Keratinocyte (primary cell): ENCODE data around the gene SMAD7. TPM values are rescaled to one million over a fixed set of nuclear protein-coding genes. Genes with fewer than 3 reads are reported as not detected.

ENCODE experiments used
- DNase-seq: peaks from one replicate; pipeline ENCODE4 v3.0.0-alpha.2; 2011; ENCODE audit warnings: low read depth, missing footprints, low spot score
- FAIRE-seq: peaks from 2 replicates; lab custom pipeline; 2011; peaks lifted over from hg19 to GRCh38; lab: Jason Lieb, UNC
- H2AFZ ChIP-seq: 2 replicates; pipeline ENCODE4 v1.6.0; 2012; ENCODE audit warnings: low read length, control low read depth, inconsistent platforms; ENCODE audit not compliant: control insufficient read depth
- H3K27ac ChIP-seq: 2 replicates; pipeline ENCODE4 v1.5.1; 2011; ENCODE audit warnings: low read length; ENCODE audit not compliant: control insufficient read depth, insufficient read depth
- H3K27me3 ChIP-seq: 3 replicates; pipeline ENCODE4 v1.6.0; 2011; ENCODE audit warnings: low read length; ENCODE audit not compliant: control insufficient read depth, insufficient read depth; ENCODE audit errors: extremely low read depth
- H3K36me3 ChIP-seq, 2 experiments: 2 replicates in 1 of 2; 3 replicates in 1 of 2; pipeline ENCODE4 v1.5.1; 2011; ENCODE audit warnings: low read length in 2 of 2, mild to moderate bottlenecking in 1 of 2; ENCODE audit not compliant: control insufficient read depth in 2 of 2, insufficient read depth in 2 of 2; ENCODE audit errors: extremely low read depth in 1 of 2
- H3K4me1 ChIP-seq: 3 replicates; pipeline ENCODE4 v1.5.1; 2011; ENCODE audit warnings: low read length; ENCODE audit not compliant: control insufficient read depth, insufficient read depth; ENCODE audit errors: extremely low read depth
- H3K4me2 ChIP-seq: 3 replicates; pipeline ENCODE4 v1.6.0; 2011; ENCODE audit warnings: low read depth, low read length; ENCODE audit not compliant: control insufficient read depth, insufficient read depth; ENCODE audit errors: extremely low read depth
- H3K4me3 ChIP-seq, 3 experiments: fragments of 200-600 bp in 1 of 3; sonication (generic) in 1 of 3; 2 replicates in 2 of 3; 3 replicates in 1 of 3; pipeline ENCODE4 v1.5.1; 2011 to 2016; ENCODE audit warnings: low read length in 3 of 3, mild to moderate bottlenecking in 3 of 3, control low read depth in 2 of 3, inconsistent platforms in 1 of 3, low read depth in 1 of 3, mixed read lengths in 1 of 3, mixed run types in 1 of 3, moderate library complexity in 1 of 3; ENCODE audit not compliant: control insufficient read depth in 2 of 3, insufficient read depth in 2 of 3; ENCODE audit errors: extremely low read depth in 1 of 3
- H3K79me2 ChIP-seq: 2 replicates; pipeline ENCODE4 v1.6.0; 2012; ENCODE audit warnings: low read length; ENCODE audit not compliant: control insufficient read depth, insufficient read depth
- H3K9ac ChIP-seq: 3 replicates; pipeline ENCODE4 v1.6.0; 2011; ENCODE audit warnings: low read length; ENCODE audit not compliant: control insufficient read depth, insufficient read depth; ENCODE audit errors: extremely low read depth
- H3K9me1 ChIP-seq: 3 replicates; pipeline ENCODE4 v1.6.0; 2011; ENCODE audit warnings: low read length; ENCODE audit not compliant: control insufficient read depth, insufficient read depth; ENCODE audit errors: extremely low read depth
- H3K9me3 ChIP-seq: 2 replicates; pipeline ENCODE4 v1.5.1; 2012; ENCODE audit warnings: low read depth, low read length; ENCODE audit not compliant: control insufficient read depth
- H4K20me1 ChIP-seq: 3 replicates; pipeline ENCODE4 v1.6.0; 2011; ENCODE audit warnings: low read length; ENCODE audit not compliant: control insufficient read depth, insufficient read depth; ENCODE audit errors: extremely low read depth
- EZH2 ChIP-seq: IDR thresholded peaks from one replicate; pipeline ENCODE4 v1.6.1; 2012; ENCODE audit warnings: inconsistent platforms, mild to moderate bottlenecking, low read length, moderate library complexity
- dilution Hi-C: fragments of 300-500 bp; cut with MboI; formaldehyde crosslinking; loops from one replicate; pipeline ENCODE4 v1.7.0; 2020; ENCODE audit warnings: low sequenced_read_pairs; ENCODE audit not compliant: extremely low pct_ligation_motif_present
- polyA plus RNA-seq, 5 experiments: library from polyadenylated mRNA; depleted of rRNA in 3 of 5; stranded (reverse) in 3 of 5; stranded (forward) in 1 of 5; unstranded in 1 of 5; fragments of >200 nt; gene quantifications; 1 replicate in 1 of 5; 2 replicates in 3 of 5; 3 replicates in 1 of 5; pipeline versions ENCODE4 v1.2.1 to v1.2.3, GENCODE V29; 2011 to 2012; ENCODE audit warnings: missing spikeins in 2 of 5, low read depth in 1 of 5, low replicate concordance in 1 of 5
- TF ChIP-seq, protein P1 (sequence below), 3 experiments: IDR thresholded peaks in 1 of 3; conservative IDR thresholded peaks in 1 of 3; optimal IDR thresholded peaks in 1 of 3; 2 replicates in 2 of 3; 3 replicates in 1 of 3; pipeline versions ENCODE3 to v1.5.1; 2011; ENCODE audit warnings: low read length in 3 of 3, mild to moderate bottlenecking in 3 of 3, moderate library complexity in 2 of 3, control low read depth in 1 of 3, inconsistent platforms in 1 of 3; ENCODE audit not compliant: insufficient read depth in 2 of 3; ENCODE audit errors: extremely low read depth in 1 of 3

SMAD7 gene
- polyA plus RNA-seq, 1 donor (not counting 4 experiments of a cell fraction or from before 2014, with no cell fraction given), result 9.5 TPM

DNA sequence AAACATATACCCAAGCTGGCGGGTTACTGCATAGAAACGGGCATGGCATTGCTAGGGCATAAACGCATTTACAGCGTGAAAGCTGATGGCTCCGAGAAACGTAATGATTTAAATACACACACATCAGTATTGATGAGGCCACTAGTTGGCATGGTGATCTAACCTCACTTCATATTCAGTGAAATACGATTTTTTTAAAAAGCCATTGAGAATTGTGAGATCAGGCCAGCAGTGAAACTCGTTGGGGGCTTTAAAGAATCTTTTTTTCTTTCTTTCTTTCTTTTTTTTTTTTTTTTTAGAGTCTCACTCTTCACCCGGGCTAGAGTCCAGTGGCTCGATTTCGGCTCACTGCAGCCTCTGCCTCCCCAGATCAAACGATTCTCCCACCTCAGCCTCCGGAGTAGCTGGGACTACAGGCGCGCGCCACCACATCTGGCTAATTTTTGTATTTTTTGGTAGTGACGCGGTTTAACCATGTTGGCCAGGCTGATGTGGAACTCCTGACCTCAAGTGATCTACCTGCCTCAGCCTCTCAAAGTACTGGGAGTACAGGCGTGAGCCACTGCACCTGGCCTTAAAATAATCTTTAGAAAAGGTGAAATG is 2.4 kb upstream of the SMAD7 start:
- peak overlapping the region; percentile 97 for H3K27ac ChIP-seq
- no peaks in the 10 kb centered on the region for H3K27me3 ChIP-seq
- FAIRE-seq (no peak), DNase-seq (no peak)
- H3K36me3 ChIP-seq, result peaks cover 0 to 2% of the 10 kb centered on the region in 2 experiments
- H2AFZ ChIP-seq, result peak overlapping the region; percentile 81
- H4K20me1 ChIP-seq, result peaks cover 5% of the 10 kb centered on the region
- peaks cover 34% of the 10 kb centered on the region for H3K79me2 ChIP-seq
- peak overlapping the region; percentile 96 for H3K9ac ChIP-seq
- peaks cover 48% of the 10 kb centered on the region for H3K4me1 ChIP-seq
- no peaks in the 10 kb centered on the region for H3K9me1 ChIP-seq
- dilution Hi-C loops, result no loop called here
- no peaks in the 10 kb centered on the region for H3K9me3 ChIP-seq
- H3K4me2 ChIP-seq, result peak overlapping the region; percentile 86
- no peak for TF ChIP-seq EZH2
- TF ChIP-seq, protein P1, sequence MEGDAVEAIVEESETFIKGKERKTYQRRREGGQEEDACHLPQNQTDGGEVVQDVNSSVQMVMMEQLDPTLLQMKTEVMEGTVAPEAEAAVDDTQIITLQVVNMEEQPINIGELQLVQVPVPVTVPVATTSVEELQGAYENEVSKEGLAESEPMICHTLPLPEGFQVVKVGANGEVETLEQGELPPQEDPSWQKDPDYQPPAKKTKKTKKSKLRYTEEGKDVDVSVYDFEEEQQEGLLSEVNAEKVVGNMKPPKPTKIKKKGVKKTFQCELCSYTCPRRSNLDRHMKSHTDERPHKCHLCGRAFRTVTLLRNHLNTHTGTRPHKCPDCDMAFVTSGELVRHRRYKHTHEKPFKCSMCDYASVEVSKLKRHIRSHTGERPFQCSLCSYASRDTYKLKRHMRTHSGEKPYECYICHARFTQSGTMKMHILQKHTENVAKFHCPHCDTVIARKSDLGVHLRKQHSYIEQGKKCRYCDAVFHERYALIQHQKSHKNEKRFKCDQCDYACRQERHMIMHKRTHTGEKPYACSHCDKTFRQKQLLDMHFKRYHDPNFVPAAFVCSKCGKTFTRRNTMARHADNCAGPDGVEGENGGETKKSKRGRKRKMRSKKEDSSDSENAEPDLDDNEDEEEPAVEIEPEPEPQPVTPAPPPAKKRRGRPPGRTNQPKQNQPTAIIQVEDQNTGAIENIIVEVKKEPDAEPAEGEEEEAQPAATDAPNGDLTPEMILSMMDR (optimal IDR thresholded peaks at IDR 0.05 in 1 of 3, IDR thresholded peaks at IDR 0.05 in 1 of 3, conservative IDR thresholded peaks at IDR 0.05 in 1 of 3; ENCODE audit: extremely low read depth in 1 of 3, insufficient read depth in 2 of 3, low read length in 3 of 3), result no peak
- H3K4me3 ChIP-seq, result peak overlapping the region; percentile 52 to 79 (median 78)

DNA sequence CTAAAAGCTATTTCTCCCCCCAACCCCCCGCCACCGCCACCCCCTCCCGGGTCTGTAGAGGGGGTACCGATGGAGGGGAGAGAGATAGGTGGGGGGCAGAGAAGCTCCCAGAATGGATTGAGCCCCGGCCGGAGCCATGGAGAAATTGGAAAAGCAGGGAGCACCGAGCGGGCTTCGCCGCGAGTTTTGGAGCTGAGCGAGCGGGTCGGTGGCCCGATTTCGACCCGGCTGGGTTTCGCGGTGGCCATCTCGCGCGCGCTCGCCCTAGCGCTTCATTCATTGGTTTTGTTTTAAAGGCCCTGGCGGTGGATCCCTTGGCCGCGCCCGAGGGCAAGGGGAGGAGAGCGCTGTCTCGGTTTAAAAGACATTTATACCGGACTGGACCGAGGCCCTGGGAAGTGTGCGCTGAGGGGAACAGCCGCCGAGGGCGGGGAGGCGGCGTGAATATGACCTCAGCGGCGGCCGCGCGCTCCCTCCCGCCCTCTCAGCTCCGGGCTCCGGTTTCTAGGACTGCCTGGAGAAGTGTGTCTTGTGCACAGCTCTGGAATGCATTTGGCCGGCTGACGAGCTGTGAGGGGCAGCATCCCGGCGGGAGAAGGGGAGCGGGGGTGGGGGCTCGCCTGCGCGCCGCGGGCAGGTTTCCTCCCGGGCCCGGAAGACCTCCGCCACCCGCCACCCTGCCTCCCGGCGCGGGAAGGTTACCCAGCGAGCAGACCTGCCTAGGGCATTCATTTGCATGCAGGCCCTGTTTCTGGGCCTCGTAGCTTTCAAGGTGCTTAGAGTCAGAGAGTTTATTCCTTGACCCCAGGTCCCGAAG is 1.7 kb upstream of the SMAD7 start:
- Histone ChIP-seq H3K4me1 (peaks cover 49% of the 10 kb centered on the region), H3K36me3 (peaks cover 0 to 6% of the 10 kb centered on the region in 2 experiments), H3K4me3 (peak overlapping the region; percentile 52 to 79 (median 78))

More for the DNA sequence above, 1.7 kb upstream of the SMAD7 start:
- TF ChIP-seq, protein P1 (optimal IDR thresholded peaks at IDR 0.05 in 1 of 3, IDR thresholded peaks at IDR 0.05 in 1 of 3, conservative IDR thresholded peaks at IDR 0.05 in 1 of 3; ENCODE audit: extremely low read depth in 1 of 3, insufficient read depth in 2 of 3, low read length in 3 of 3), result no peak
- no peak for TF ChIP-seq EZH2
- Histone ChIP-seq H3K9me1 (no peaks in the 10 kb centered on the region), H3K9ac (peak overlapping the region; percentile 96), H2AFZ (peak overlapping the region; percentile 81), H3K9me3 (no peaks in the 10 kb centered on the region), H4K20me1 (peaks cover 12% of the 10 kb centered on the region), H3K27ac (peak overlapping the region; percentile 97), H3K79me2 (peaks cover 41% of the 10 kb centered on the region), H3K27me3 (no peaks in the 10 kb centered on the region), H3K4me2 (peak overlapping the region; percentile 86)
- DNase-seq (no peak), FAIRE-seq (no peak)
- dilution Hi-C loops, result no loop called here
